KMS-11 (cell line): ENCODE results near the gene PIRT.

ENCODE experiments used
- H2AFZ ChIP-seq: fragments of 200-600 bp; sonication (generic); 2 replicates; pipeline ENCODE4 v1.6.1; 2016; ENCODE audit warnings: antibody characterized with exemption, mixed run types, low read depth
- H3K27ac ChIP-seq: fragments of 200-600 bp; sonication (generic); 2 replicates; pipeline ENCODE4 v1.6.1; 2016; ENCODE audit warnings: mild to moderate bottlenecking, mixed run types
- H3K27me3 ChIP-seq: fragments of 200-600 bp; sonication (generic); 2 replicates; pipeline ENCODE4 v1.6.1; 2017; ENCODE audit warnings: mild to moderate bottlenecking, low read depth, mixed run types, moderate library complexity; ENCODE audit not compliant: insufficient read depth
- H3K36me3 ChIP-seq: fragments of 200-600 bp; sonication (generic); 2 replicates; pipeline ENCODE4 v1.6.1; 2017; ENCODE audit warnings: mild to moderate bottlenecking, mixed run types; ENCODE audit not compliant: insufficient read depth
- H3K4me1 ChIP-seq: fragments of 200-600 bp; sonication (generic); 2 replicates; pipeline ENCODE4 v1.6.1; 2016; ENCODE audit warnings: mild to moderate bottlenecking, low read depth, mixed run types; ENCODE audit not compliant: poor library complexity, severe bottlenecking
- H3K4me2 ChIP-seq: fragments of 200-600 bp; sonication (generic); 2 replicates; pipeline ENCODE4 v1.7.0; 2016; ENCODE audit warnings: mild to moderate bottlenecking, mixed run types
- H3K4me3 ChIP-seq: fragments of 200-600 bp; sonication (generic); IDR thresholded peaks from 2 replicates; pipeline ENCODE4 v1.6.1; 2017; ENCODE audit warnings: low read depth, low read length, mixed read lengths; ENCODE audit not compliant: insufficient read depth
- H3K79me2 ChIP-seq: fragments of 200-600 bp; sonication (generic); 2 replicates; pipeline ENCODE4 v1.6.1; 2016; ENCODE audit warnings: low read depth, mixed run types; ENCODE audit not compliant: insufficient read depth
- H3K9ac ChIP-seq: fragments of 200-600 bp; sonication (generic); 2 replicates; pipeline ENCODE4 v1.6.1; 2016; ENCODE audit warnings: mild to moderate bottlenecking, mixed run types
- H4K20me1 ChIP-seq: fragments of 200-600 bp; sonication (generic); 2 replicates; pipeline ENCODE4 v1.6.1; 2016; ENCODE audit warnings: mild to moderate bottlenecking, mixed run types; ENCODE audit not compliant: insufficient read depth
- TF ChIP-seq, protein P1 (sequence below): fragments of 200-600 bp; sonication (generic); conservative IDR thresholded peaks from 2 replicates; pipeline ENCODE4 v1.6.1; 2017; ENCODE audit warnings: low read depth, mild to moderate bottlenecking, antibody characterized with exemption, low read length, moderate library complexity, mixed read lengths

Gene PIRT

DNA sequence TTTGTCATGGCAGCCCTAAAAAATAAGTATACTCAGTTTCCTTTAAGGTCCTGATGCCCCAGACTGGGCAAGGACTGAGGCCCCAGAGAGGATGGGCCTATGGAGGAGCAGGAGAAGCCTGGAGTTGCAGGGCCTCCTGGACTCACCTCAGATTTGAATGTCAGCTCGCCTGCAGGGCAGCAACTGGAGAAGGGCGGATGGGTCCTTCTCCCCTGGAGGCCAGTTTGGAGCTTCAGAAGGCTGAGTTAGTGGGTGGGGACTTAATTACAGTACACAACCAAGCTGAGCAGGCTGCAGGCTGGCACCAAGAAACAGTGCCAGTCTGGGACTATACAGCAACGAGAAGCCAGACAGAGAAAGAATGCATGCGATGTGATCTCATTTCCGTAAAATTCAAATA, 6.2 kb downstream of the PIRT start:
- TF ChIP-seq, protein P1, sequence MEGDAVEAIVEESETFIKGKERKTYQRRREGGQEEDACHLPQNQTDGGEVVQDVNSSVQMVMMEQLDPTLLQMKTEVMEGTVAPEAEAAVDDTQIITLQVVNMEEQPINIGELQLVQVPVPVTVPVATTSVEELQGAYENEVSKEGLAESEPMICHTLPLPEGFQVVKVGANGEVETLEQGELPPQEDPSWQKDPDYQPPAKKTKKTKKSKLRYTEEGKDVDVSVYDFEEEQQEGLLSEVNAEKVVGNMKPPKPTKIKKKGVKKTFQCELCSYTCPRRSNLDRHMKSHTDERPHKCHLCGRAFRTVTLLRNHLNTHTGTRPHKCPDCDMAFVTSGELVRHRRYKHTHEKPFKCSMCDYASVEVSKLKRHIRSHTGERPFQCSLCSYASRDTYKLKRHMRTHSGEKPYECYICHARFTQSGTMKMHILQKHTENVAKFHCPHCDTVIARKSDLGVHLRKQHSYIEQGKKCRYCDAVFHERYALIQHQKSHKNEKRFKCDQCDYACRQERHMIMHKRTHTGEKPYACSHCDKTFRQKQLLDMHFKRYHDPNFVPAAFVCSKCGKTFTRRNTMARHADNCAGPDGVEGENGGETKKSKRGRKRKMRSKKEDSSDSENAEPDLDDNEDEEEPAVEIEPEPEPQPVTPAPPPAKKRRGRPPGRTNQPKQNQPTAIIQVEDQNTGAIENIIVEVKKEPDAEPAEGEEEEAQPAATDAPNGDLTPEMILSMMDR = no peak
- Histone ChIP-seq H3K27me3 (no peaks in the 10 kb centered on the region), H3K27ac (no peak overlapping the region), H3K36me3 (no peaks in the 10 kb centered on the region), H3K4me2 (no peak overlapping the region), H2AFZ (no peak overlapping the region), H3K9ac (no peak overlapping the region), H3K4me3 (no peak overlapping the region), H4K20me1 (no peaks in the 10 kb centered on the region), H3K79me2 (no peaks in the 10 kb centered on the region), H3K4me1 (no peaks in the 10 kb centered on the region)

DNA sequence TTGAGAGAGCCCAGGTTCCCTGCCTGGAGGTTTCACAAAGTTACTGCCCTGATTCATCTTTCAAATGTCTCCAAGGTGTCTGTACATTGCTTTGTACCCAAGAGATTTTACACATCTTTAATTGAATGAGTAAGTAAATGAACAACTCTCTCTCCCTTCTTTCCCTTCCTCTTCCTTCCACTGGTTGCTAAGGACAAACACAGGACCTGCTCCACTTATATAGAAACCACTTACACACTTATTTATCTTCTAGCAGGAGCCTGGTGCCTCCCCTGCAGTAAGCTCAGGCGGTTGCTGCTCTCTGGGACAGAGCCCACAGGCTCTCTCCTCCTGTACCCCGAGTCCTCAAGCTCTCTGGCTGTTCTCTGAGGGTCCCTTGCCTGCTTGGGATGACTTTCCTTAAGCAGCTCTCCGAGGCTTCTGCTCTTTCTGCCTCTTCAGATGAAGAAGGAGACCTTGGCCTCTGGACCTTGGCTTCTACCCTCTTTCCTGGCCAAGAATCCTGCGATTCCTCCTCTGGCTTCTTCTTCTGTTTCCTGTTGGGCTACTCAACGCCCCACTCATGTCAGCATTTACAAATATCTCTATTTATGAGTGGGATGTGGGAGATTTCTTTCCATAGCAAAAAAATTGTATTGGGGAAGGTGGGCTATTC, 9.9 kb downstream of the PIRT start:
- TF ChIP-seq, protein P1 = no peak

DNA sequence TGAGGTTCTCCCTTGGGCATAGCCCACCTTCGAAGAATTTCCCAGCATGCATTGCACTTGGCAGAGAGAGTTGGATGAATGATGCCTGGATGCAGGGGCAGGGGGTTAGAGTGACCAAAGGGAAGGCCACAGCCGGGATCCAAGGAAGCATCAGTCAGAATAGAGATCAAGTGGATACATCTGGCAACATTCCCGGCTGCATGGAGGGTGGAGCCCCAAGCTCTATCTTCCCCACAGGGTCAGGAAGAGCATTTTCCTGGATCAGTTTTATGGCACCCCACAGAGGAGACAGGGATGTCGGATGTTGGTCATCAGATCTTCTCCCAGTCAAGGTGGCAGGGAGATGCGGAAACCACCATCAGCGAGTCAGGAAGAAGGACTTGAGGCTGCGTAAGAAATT, 13.0 kb downstream of the PIRT start:
- Histone ChIP-seq H2AFZ (no peak overlapping the region), H3K4me3 (no peak overlapping the region), H3K36me3 (no peaks in the 10 kb centered on the region), H3K9ac (no peak overlapping the region), H3K4me2 (no peak overlapping the region), H4K20me1 (no peaks in the 10 kb centered on the region), H3K27me3 (no peaks in the 10 kb centered on the region), H3K27ac (no peak overlapping the region), H3K79me2 (no peaks in the 10 kb centered on the region), H3K4me1 (no peaks in the 10 kb centered on the region)
- TF ChIP-seq, protein P1 = no peak

More for the DNA sequence above, 9.9 kb downstream of the PIRT start:
- no peaks in the 10 kb centered on the region for H3K27me3 ChIP-seq
- H3K4me2 ChIP-seq = no peak overlapping the region
- H2AFZ ChIP-seq = no peak overlapping the region
- no peaks in the 10 kb centered on the region for H3K36me3 ChIP-seq
- H4K20me1 ChIP-seq = no peaks in the 10 kb centered on the region
- no peak overlapping the region for H3K27ac ChIP-seq
- H3K9ac ChIP-seq = no peak overlapping the region
- H3K4me1 ChIP-seq = no peaks in the 10 kb centered on the region
- no peak overlapping the region for H3K4me3 ChIP-seq
- H3K79me2 ChIP-seq = no peaks in the 10 kb centered on the region

DNA sequence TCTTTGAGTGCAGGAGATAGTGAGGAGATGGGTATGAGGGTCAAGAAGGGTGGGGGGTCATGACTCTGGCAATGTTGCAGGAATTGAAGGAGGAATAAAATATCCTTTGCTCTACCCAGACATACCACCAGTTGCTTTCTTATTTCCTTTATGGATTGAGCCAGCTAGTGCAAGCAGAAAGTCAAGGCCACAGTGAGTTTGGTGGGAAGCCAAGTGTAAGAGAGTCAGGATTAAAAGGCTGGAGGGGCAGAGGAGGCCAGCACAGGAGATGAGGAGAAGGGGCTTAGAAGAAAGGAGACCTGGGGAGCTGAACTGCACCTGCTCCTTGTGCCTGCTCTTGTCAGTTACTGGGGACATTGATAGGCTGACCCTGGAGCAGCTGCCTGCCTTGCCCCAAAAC, 16.1 kb downstream of the PIRT start:
- H3K9ac ChIP-seq = no peak overlapping the region
- H3K4me1 ChIP-seq = no peaks in the 10 kb centered on the region
- H3K36me3 ChIP-seq = no peaks in the 10 kb centered on the region
- no peak overlapping the region for H3K4me3 ChIP-seq
- no peak overlapping the region for H3K4me2 ChIP-seq
- H2AFZ ChIP-seq = no peak overlapping the region
- TF ChIP-seq, protein P1 = no peak
- H3K27me3 ChIP-seq = no peaks in the 10 kb centered on the region
- H3K27ac ChIP-seq = no peak overlapping the region
- no peaks in the 10 kb centered on the region for H4K20me1 ChIP-seq
- no peaks in the 10 kb centered on the region for H3K79me2 ChIP-seq
